Testis (tissue), 5 donors: ENCODE data around the gene TCERG1L. TPM values are rescaled to one million over a fixed set of nuclear protein-coding genes. Genes with fewer than 3 reads are reported as not detected.

ENCODE experiments used
- DNase-seq: peaks from one replicate; pipeline ENCODE4 v3.0.0-alpha.2; 2019
- H3K27ac ChIP-seq, 2 donors: fragments of 200-600 bp; sonication (generic); one replicate each; pipeline ENCODE4 v1.5.1; 2019
- H3K27me3 ChIP-seq: fragments of 200-600 bp; sonication (generic); one replicate; pipeline ENCODE4 v1.5.1; 2019
- H3K36me3 ChIP-seq: fragments of 200-600 bp; sonication (generic); one replicate; pipeline ENCODE4 v1.5.1; 2017; ENCODE audit warnings: low read depth; ENCODE audit errors: missing control alignments
- H3K4me1 ChIP-seq: fragments of 200-600 bp; sonication (generic); one replicate; pipeline ENCODE4 v1.5.1; 2019
- H3K4me3 ChIP-seq, 2 donors: fragments of 200-600 bp; sonication (generic); one replicate each; pipeline ENCODE4 v1.5.1; 2017 to 2019
- H3K9me3 ChIP-seq: fragments of 200-600 bp; sonication (generic); one replicate; pipeline ENCODE4 v1.5.1; 2017
- CTCF ChIP-seq, 3 experiments: fragments of 450-650 bp in 2 of 3; fragments of 200-600 bp in 1 of 3; sonication (generic) in 1 of 3; IDR thresholded peaks; one replicate each; pipeline ENCODE4 v1.5.1; 2016 to 2019; ENCODE audit warnings: antibody characterized with exemption in 3 of 3, mild to moderate bottlenecking in 2 of 3, moderate library complexity in 1 of 3
- POLR2A ChIP-seq: fragments of 450-650 bp; IDR thresholded peaks from one replicate; pipeline ENCODE4 v1.6.1; 2017; ENCODE audit warnings: antibody characterized with exemption, mild to moderate bottlenecking, moderate library complexity
- WGBS, 2 donors: methylation state at CpG; one replicate each; pipeline ENCODE4 v1.1.5; 2018; 5-methylcytosine and 5-hydroxymethylcytosine counted together
- intact Hi-C: fragments of 100-400 bp; cut with DNase I; formaldehyde crosslinking; loops from one replicate; pipeline ENCODE4 v1.15.1; 2023; ENCODE audit warnings: low total_unique reads
- long read RNA-seq, 2 donors: transcript quantifications; one replicate each; lab custom pipeline, GENCODE V29; 2026
- polyA plus RNA-seq: library from polyadenylated mRNA; stranded (reverse); fragments of 350-450 nt; fragmentation: Illumina TruSeq; extraction: RNeasy Lipid Tissue Mini Kit (QIAGEN cat#74804); gene quantifications from one replicate; pipeline ENCODE4 v1.2.3, GENCODE V29; 2014; ENCODE audit warnings: low read depth, low replicate concordance; ENCODE audit not compliant: insufficient read depth
- total RNA-seq, 2 donors: library from RNA; depleted of rRNA; stranded (reverse); fragments of >200 nt; gene quantifications; one replicate each; pipeline ENCODE4 v1.2.3, GENCODE V29; 2016

The TCERG1L gene
- total RNA-seq: 1 to 10 TPM; 7.7 to 8.3 TPM
- polyA plus RNA-seq: 3.0 TPM
- long read RNA-seq, donor 1: 0 reads
- long read RNA-seq, donor 2: 0 reads

DNA sequence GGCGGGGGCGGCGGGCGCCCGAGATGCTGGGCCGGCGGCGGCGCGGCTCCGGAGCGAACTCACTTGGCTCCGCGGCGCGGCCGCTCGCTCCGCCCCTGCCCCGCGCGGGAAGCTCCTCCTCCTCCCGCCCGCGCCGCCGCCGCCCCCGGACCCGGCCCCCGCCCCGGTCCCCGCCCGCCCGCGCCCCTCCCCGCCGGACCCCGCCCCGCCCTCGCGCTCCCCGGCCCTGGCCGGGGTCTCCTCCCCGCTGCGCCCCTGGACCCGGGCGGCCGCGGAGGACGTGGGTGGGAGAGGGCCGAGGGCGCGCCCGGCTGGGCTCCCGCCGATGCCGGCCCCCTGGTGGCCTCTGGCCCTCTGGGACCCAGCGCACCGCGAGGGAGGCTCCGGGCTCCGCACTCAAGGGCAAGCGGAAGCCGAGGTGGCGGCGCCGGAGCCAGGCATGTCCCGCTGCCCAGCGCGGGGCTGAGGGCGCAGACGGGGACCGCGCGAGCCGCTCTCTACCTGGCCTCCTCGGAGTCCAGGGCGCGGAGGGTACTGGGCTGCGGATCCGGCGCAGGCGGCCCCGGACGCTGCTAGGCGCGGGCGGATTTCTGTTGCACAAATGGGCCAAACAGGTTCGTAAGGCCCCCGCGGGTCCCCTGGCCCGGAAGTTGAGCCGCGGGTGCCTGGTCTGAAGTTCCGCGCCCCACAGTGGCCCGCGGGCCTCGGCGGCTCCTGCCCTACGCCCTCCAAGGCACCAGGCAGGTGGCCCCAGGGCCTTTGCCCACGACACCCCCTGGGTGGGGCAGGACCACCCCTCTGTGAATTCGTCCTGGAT lies at the start of gene TCERG1L:
Gene TCERG1L (minus strand): TSS at position 61 of the 817 bp plus-strand sequence. CDS start 86 bp downstream, outside the sequence.
- DNase-seq: peak; percentile 52
- intact Hi-C loops: no loop called here
- Histone ChIP-seq H3K4me3 (peak within 1 kb of the TSS; percentile 55 to 76), H3K27me3 (no peaks in the 10 kb centered on the region), H3K36me3 (no peaks in the 10 kb centered on the region), H3K4me1 (peaks cover 5% of the 10 kb centered on the region), H3K9me3 (no peaks in the 10 kb centered on the region), H3K27ac (peak within 1 kb of the TSS; percentile 21 to 41)
- WGBS, 2 donors: 0% methylated on average over 26 of the region's 104 CpGs; no CpG with 5 or more reads in 1 of the 2 donors
- TF ChIP-seq CTCF (IDR thresholded peaks at IDR 0.05) (no peak), POLR2A (no peak)

- DNase-seq: no peak
- TF ChIP-seq POLR2A (no peak), CTCF (IDR thresholded peaks at IDR 0.05) (no peak)
- Histone ChIP-seq H3K4me1 (no peaks in the 10 kb centered on the region), H3K4me3 (no peak overlapping the region), H3K9me3 (no peaks in the 10 kb centered on the region), H3K27me3 (no peaks in the 10 kb centered on the region), H3K27ac (no peak overlapping the region), H3K36me3 (no peaks in the 10 kb centered on the region)
- WGBS, 2 donors: 64 to 67% methylated on average over 13 of the region's 13 CpGs
- intact Hi-C loops: no loop called here
Observed at GRCh38 chr10:131358741-131359442, 47.4 kb upstream of the TCERG1L start.

DNA sequence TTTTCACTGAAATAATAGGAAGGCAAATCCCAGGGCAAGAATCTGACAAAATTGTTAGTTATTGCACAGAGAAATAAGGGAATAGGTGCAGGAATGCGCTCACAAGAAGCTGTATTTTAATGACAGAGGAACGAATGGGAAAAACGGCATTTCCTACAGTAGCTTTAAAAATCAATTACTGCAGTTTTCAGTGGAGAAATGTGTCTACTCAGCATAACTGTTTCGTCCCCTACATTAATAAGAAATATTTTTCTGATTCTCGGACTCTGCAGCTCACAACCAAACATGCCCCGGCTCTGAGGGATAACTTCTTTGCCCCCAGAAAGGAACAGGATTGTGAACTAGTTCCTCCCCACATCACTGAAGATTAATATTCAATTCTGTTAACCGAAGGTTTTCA lies 44.9 kb upstream of the TCERG1L start:
- WGBS, 2 donors: 90 to 91% methylated on average over 7 of the region's 7 CpGs
- DNase-seq: no peak
- intact Hi-C loops: no loop called here

DNA sequence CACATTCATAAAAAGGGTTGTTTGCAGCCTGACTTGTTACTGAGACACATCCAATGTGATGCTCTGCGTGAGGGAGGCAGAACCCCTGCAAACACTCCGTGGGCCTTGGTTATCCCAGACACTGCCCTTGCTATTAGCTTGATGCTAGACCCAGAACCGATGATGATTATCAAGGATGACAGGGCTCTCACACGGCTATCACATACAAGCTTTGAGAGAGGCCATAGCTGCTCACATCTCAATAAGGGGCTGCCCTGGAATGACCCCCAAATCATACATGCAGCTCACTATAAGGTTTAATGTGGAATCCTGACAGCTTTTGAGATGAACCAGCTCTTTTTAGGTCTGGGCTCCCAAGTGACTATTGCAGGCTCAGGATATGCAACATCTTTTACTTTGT lies 44.4 kb upstream of the TCERG1L start:
- 78 to 91% methylated on average over 4 of the region's 4 CpGs for WGBS, 2 donors

More for the DNA sequence above, 44.9 kb upstream of the TCERG1L start:
- H3K4me3 ChIP-seq: no peak overlapping the region
- no peaks in the 10 kb centered on the region for H3K27me3 ChIP-seq
- no peaks in the 10 kb centered on the region for H3K4me1 ChIP-seq
- TF ChIP-seq CTCF (IDR thresholded peaks at IDR 0.05): no peak
- TF ChIP-seq POLR2A: no peak
- H3K36me3 ChIP-seq: no peaks in the 10 kb centered on the region
- no peaks in the 10 kb centered on the region for H3K9me3 ChIP-seq
- no peak overlapping the region for H3K27ac ChIP-seq

More for the DNA sequence above, 44.4 kb upstream of the TCERG1L start:
- Histone ChIP-seq H3K9me3 (no peaks in the 10 kb centered on the region), H3K27ac (no peak overlapping the region), H3K4me1 (no peaks in the 10 kb centered on the region), H3K36me3 (no peaks in the 10 kb centered on the region), H3K4me3 (no peak overlapping the region), H3K27me3 (no peaks in the 10 kb centered on the region)
- no peak for DNase-seq
- intact Hi-C loops: no loop called here
- no peak for TF ChIP-seq CTCF (IDR thresholded peaks at IDR 0.05)
- TF ChIP-seq POLR2A: no peak
